HepG2 (cell line): ENCODE measurements around the gene HPCAL1. TPM values are rescaled to one million over a fixed set of nuclear protein-coding genes. Genes with fewer than 3 reads are reported as not detected.

ENCODE experiments used
- BRCA1 ChIP-seq: sonication (generic); formaldehyde crosslinking; IDR thresholded peaks from 2 replicates; pipeline ENCODE4 v1.4.0; 2020; ENCODE audit warnings: missing genetic modification reagents
- KLF12 ChIP-seq: sonication (generic); formaldehyde crosslinking; IDR thresholded peaks from 2 replicates; pipeline ENCODE4 v1.4.0; 2020; ENCODE audit warnings: missing genetic modification reagents, borderline replicate concordance
- KLF9 ChIP-seq: IDR thresholded peaks from 2 replicates; pipeline ENCODE4 v1.6.1; 2016; ENCODE audit warnings: low read depth
- NFE2L1 ChIP-seq: sonication (generic); formaldehyde crosslinking; IDR thresholded peaks from 2 replicates; pipeline ENCODE4 v1.4.0; 2020; ENCODE audit warnings: missing genetic modification reagents, mild to moderate bottlenecking, borderline replicate concordance
- RBM39 ChIP-seq: fragments of 200-400 bp; formaldehyde crosslinking; IDR thresholded peaks from one replicate; pipeline ENCODE4 v1.6.1; 2018; ENCODE audit warnings: antibody characterized with exemption, mild to moderate bottlenecking, low read depth, low read length; ENCODE audit not compliant: poor library complexity, severe bottlenecking
- ZC3H4 ChIP-seq: sonication (generic); formaldehyde crosslinking; IDR thresholded peaks from 2 replicates; pipeline ENCODE4 v1.4.0; 2020; ENCODE audit warnings: missing genetic modification reagents, borderline replicate concordance
- ZNF350 ChIP-seq: sonication (generic); formaldehyde crosslinking; IDR thresholded peaks from 2 replicates; pipeline ENCODE4 v1.4.0; 2020; ENCODE audit warnings: mild to moderate bottlenecking, low read depth, missing genetic modification reagents, borderline replicate concordance
- ZSCAN31 ChIP-seq: sonication (generic); formaldehyde crosslinking; IDR thresholded peaks from 2 replicates; pipeline ENCODE4 v1.5.0; 2020; ENCODE audit warnings: low read depth, mild to moderate bottlenecking, missing genetic modification reagents
- polyA plus RNA-seq, 8 experiments: library from polyadenylated mRNA; depleted of rRNA in 3 of 8; stranded (reverse) in 7 of 8; unstranded in 1 of 8; fragments of >200 nt; fragmentation: Illumina TruSeq in 4 of 8; extraction: Trizol in 4 of 8; gene quantifications; 2 replicates each; pipeline versions ENCODE4 v1.2.1 to v1.2.3, GENCODE V29; 2011 to 2016; ENCODE audit warnings: low read depth in 4 of 8, missing spikeins in 1 of 8, mixed read lengths in 1 of 8; ENCODE audit not compliant: insufficient read depth in 1 of 8
- total RNA-seq, 5 experiments: library from RNA; depleted of rRNA; stranded (reverse); fragments of >200 nt; fragmentation: Illumina TruSeq; extraction: Trizol; gene quantifications; 2 replicates each; pipeline ENCODE4 v1.2.3, GENCODE V29; 2016; ENCODE audit warnings: low read depth in 1 of 5
- TF ChIP-seq, protein P1 (sequence below): sonication (generic); formaldehyde crosslinking; IDR thresholded peaks from 2 replicates; pipeline ENCODE4 v1.4.0; 2020; ENCODE audit warnings: mild to moderate bottlenecking, missing genetic modification reagents, borderline replicate concordance
- TF ChIP-seq, protein P2 (sequence below): IDR thresholded peaks from 2 replicates; pipeline ENCODE4 v1.6.1; 2016; ENCODE audit warnings: low read depth, control low read depth
- TF ChIP-seq, protein P3 (sequence below), 2 experiments: fragments of 450-650 bp in 1 of 2; sonication (generic) in 1 of 2; formaldehyde crosslinking; IDR thresholded peaks; 2 replicates each; pipeline versions ENCODE4 v1.5.0 to v1.8.0; 2020 to 2022; ENCODE audit warnings: mild to moderate bottlenecking in 1 of 2, missing genetic modification reagents in 1 of 2
- TF ChIP-seq, protein P4 (sequence below): sonication (generic); formaldehyde crosslinking; IDR thresholded peaks from 2 replicates; pipeline ENCODE4 v1.8.0; 2022; ENCODE audit warnings: missing genetic modification reagents, mild to moderate bottlenecking, moderate library complexity, borderline replicate concordance
- TF ChIP-seq, protein P5 (sequence below): IDR thresholded peaks from 2 replicates; pipeline ENCODE4 v1.6.1; 2012; ENCODE audit warnings: low read length, improper control_type of control experiment
- TF ChIP-seq, protein P6 (sequence below): sonication (generic); formaldehyde crosslinking; IDR thresholded peaks from 2 replicates; pipeline ENCODE4 v1.8.1; 2023; ENCODE audit warnings: missing genetic modification reagents, mild to moderate bottlenecking, borderline replicate concordance

Gene HPCAL1
- total and polyA plus RNA-seq, 2 of the 13 experiments (the other 11 are each of a cell fraction or from before 2014, with no cell fraction given) = 29.5 to 29.9 TPM

DNA sequence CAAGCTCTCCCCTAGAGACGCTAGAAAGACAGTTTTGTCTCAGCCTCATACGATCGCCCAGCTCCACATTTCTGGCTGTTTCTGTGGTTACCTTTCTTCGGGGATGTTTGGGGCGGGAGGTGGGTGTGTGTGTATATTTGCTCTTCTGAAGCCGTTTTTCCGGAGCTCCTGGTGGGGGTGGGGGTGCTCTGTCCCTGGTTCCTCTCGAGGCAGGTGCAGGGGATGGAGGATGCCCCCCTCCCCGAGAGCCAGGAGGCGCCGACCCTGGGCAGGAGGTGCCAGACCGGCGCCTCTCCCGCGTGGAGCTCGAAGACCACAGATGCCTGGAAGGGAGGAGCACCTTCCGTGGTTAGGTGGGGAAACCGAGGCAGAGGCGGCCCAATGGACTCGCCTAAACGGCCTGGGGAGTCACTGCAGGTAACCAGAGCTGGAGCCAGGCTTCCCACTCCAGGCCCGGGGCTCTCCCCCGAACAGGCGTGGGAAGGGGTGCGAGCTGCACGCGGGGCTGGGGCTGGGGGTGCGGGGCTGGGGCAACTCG lies 694 bp upstream of the HPCAL1 start (continued):
- TF ChIP-seq, protein P1, sequence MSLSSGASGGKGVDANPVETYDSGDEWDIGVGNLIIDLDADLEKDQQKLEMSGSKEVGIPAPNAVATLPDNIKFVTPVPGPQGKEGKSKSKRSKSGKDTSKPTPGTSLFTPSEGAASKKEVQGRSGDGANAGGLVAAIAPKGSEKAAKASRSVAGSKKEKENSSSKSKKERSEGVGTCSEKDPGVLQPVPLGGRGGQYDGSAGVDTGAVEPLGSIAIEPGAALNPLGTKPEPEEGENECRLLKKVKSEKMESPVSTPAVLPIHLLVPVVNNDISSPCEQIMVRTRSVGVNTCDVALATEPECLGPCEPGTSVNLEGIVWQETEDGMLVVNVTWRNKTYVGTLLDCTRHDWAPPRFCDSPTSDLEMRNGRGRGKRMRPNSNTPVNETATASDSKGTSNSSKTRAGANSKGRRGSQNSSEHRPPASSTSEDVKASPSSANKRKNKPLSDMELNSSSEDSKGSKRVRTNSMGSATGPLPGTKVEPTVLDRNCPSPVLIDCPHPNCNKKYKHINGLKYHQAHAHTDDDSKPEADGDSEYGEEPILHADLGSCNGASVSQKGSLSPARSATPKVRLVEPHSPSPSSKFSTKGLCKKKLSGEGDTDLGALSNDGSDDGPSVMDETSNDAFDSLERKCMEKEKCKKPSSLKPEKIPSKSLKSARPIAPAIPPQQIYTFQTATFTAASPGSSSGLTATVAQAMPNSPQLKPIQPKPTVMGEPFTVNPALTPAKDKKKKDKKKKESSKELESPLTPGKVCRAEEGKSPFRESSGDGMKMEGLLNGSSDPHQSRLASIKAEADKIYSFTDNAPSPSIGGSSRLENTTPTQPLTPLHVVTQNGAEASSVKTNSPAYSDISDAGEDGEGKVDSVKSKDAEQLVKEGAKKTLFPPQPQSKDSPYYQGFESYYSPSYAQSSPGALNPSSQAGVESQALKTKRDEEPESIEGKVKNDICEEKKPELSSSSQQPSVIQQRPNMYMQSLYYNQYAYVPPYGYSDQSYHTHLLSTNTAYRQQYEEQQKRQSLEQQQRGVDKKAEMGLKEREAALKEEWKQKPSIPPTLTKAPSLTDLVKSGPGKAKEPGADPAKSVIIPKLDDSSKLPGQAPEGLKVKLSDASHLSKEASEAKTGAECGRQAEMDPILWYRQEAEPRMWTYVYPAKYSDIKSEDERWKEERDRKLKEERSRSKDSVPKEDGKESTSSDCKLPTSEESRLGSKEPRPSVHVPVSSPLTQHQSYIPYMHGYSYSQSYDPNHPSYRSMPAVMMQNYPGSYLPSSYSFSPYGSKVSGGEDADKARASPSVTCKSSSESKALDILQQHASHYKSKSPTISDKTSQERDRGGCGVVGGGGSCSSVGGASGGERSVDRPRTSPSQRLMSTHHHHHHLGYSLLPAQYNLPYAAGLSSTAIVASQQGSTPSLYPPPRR (CRISPR knock-in tag) = peak; percentile 26; the same call in 1 of the 2 replicates
- peak; percentile 11; the same call in 1 of the 2 replicates for TF ChIP-seq ZSCAN31 (CRISPR knock-in tag)
- TF ChIP-seq, protein P2, sequence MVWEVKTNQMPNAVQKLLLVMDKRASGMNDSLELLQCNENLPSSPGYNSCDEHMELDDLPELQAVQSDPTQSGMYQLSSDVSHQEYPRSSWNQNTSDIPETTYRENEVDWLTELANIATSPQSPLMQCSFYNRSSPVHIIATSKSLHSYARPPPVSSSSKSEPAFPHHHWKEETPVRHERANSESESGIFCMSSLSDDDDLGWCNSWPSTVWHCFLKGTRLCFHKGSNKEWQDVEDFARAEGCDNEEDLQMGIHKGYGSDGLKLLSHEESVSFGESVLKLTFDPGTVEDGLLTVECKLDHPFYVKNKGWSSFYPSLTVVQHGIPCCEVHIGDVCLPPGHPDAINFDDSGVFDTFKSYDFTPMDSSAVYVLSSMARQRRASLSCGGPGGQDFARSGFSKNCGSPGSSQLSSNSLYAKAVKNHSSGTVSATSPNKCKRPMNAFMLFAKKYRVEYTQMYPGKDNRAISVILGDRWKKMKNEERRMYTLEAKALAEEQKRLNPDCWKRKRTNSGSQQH = no peak
- no peak for TF ChIP-seq KLF9 (CRISPR knock-in tag)
- TF ChIP-seq, protein P3, sequence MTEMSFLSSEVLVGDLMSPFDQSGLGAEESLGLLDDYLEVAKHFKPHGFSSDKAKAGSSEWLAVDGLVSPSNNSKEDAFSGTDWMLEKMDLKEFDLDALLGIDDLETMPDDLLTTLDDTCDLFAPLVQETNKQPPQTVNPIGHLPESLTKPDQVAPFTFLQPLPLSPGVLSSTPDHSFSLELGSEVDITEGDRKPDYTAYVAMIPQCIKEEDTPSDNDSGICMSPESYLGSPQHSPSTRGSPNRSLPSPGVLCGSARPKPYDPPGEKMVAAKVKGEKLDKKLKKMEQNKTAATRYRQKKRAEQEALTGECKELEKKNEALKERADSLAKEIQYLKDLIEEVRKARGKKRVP (CRISPR knock-in tag; IDR thresholded peaks at IDR 0.05) = no peak
- TF ChIP-seq, protein P4, sequence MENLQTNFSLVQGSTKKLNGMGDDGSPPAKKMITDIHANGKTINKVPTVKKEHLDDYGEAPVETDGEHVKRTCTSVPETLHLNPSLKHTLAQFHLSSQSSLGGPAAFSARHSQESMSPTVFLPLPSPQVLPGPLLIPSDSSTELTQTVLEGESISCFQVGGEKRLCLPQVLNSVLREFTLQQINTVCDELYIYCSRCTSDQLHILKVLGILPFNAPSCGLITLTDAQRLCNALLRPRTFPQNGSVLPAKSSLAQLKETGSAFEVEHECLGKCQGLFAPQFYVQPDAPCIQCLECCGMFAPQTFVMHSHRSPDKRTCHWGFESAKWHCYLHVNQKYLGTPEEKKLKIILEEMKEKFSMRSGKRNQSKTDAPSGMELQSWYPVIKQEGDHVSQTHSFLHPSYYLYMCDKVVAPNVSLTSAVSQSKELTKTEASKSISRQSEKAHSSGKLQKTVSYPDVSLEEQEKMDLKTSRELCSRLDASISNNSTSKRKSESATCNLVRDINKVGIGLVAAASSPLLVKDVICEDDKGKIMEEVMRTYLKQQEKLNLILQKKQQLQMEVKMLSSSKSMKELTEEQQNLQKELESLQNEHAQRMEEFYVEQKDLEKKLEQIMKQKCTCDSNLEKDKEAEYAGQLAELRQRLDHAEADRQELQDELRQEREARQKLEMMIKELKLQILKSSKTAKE (CRISPR knock-in tag) = no peak
- TF ChIP-seq RBM39 = peak; percentile 19
- TF ChIP-seq, protein P5, sequence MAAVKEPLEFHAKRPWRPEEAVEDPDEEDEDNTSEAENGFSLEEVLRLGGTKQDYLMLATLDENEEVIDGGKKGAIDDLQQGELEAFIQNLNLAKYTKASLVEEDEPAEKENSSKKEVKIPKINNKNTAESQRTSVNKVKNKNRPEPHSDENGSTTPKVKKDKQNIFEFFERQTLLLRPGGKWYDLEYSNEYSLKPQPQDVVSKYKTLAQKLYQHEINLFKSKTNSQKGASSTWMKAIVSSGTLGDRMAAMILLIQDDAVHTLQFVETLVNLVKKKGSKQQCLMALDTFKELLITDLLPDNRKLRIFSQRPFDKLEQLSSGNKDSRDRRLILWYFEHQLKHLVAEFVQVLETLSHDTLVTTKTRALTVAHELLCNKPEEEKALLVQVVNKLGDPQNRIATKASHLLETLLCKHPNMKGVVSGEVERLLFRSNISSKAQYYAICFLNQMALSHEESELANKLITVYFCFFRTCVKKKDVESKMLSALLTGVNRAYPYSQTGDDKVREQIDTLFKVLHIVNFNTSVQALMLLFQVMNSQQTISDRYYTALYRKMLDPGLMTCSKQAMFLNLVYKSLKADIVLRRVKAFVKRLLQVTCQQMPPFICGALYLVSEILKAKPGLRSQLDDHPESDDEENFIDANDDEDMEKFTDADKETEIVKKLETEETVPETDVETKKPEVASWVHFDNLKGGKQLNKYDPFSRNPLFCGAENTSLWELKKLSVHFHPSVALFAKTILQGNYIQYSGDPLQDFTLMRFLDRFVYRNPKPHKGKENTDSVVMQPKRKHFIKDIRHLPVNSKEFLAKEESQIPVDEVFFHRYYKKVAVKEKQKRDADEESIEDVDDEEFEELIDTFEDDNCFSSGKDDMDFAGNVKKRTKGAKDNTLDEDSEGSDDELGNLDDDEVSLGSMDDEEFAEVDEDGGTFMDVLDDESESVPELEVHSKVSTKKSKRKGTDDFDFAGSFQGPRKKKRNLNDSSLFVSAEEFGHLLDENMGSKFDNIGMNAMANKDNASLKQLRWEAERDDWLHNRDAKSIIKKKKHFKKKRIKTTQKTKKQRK = no peak
- TF ChIP-seq NFE2L1 (CRISPR knock-in tag) = no peak
- no peak for TF ChIP-seq BRCA1 (CRISPR knock-in tag)
- TF ChIP-seq, protein P6, sequence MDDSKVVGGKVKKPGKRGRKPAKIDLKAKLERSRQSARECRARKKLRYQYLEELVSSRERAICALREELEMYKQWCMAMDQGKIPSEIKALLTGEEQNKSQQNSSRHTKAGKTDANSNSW (CRISPR knock-in tag) = 0 out of 2 replicates have a peak, but pooled peaks have one; percentile 80
- TF ChIP-seq ZNF350 (CRISPR knock-in tag) = no peak; the same call in none of the 2 replicates
- no peak; the same call in 1 of the 2 replicates for TF ChIP-seq KLF12 (CRISPR knock-in tag)
- 0 out of 2 replicates have a peak, but pooled peaks have one; percentile 51 for TF ChIP-seq ZC3H4 (CRISPR knock-in tag)
